ENCODE results near the gene RRN3.
A peak's percentile ranks its signal among the peaks of the same experiment; 100 is the strongest.
"Not testable (repeated sequence)": the region's sequence is repeated elsewhere in the genome, so short reads cannot be mapped to it uniquely, and the experiment has no call there.

The RRN3 gene

GRCh38 chr16:15041271-15042004, 52.6 kb downstream of the RRN3 start:
- TF ChIP-seq GATA1 (IDR thresholded peaks at IDR 0.05; ENCODE audit: low read depth, low read length) (no peak), POLR2A (IDR thresholded peaks at IDR 0.05; ENCODE audit: low read length) (no peak)
- DNase-seq: peak; percentile 85 to 88

GRCh38 chr16:15038689-15039088, 55.4 kb downstream of the RRN3 start:
- DNase-seq: no peak
- TF ChIP-seq POLR2A (IDR thresholded peaks at IDR 0.05; ENCODE audit: low read length): no peak
- no peak for TF ChIP-seq GATA1 (IDR thresholded peaks at IDR 0.05; ENCODE audit: low read depth, low read length)

DNA sequence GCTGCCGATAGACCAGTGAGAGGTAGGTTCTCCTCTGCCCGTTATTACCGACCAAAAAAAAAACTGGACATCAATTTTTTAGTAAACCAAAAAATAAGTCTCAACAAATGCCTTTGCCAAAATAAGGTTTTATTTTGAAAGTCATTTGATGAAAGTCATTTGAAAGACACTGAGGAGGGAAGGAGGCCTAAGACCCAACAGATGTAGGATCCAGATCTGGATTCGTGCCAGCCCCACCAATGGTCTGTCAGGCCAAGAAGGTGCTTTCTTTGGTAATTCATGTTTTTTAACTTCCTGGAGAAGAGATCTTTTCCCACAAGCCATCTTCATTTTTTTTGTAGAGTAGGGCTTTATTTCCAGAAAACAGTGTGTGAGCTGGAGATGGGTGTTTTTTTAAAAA, 56.3 kb downstream of the RRN3 start:
- peak; percentile 90 for DNase-seq
- TF ChIP-seq POLR2A (IDR thresholded peaks at IDR 0.05; ENCODE audit: low read length) (no peak), GATA1 (IDR thresholded peaks at IDR 0.05; ENCODE audit: low read depth, low read length) (no peak)

- DNase-seq: no peak
- TF ChIP-seq POLR2A (IDR thresholded peaks at IDR 0.05; ENCODE audit: low read length): no peak
- TF ChIP-seq GATA1 (IDR thresholded peaks at IDR 0.05; ENCODE audit: low read depth, low read length): no peak
Observed at GRCh38 chr16:15037003-15037402, 57.1 kb downstream of the RRN3 start.

DNA sequence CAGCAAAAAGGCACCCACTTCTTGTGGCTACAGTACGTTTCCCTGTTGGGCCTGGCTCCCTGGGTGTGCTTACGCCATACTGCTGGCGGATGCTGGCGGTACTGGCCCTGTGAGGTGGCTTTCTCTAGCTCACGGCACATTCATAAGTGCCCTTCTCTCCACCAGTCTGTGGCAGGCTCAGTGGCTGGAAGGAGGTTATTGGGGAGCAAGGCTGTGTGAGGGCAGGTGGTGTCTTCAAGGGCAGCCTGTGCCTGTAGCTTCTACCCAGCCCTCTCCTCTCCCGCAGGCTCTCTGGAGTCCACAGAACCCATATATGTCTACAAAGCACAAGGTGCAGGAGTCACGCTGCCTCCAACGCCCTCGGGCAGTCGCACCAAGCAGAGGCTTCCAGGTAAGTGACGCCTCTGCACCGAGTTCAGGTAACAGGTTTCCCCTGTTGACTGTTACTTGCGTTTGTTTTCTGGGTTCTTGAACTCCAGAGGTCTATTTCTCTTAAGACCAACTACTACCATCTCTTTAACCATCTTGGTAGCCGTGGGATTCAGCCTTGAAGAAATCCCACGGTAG, 58.8 kb downstream of the RRN3 start:
- DNase-seq: no peak

DNA sequence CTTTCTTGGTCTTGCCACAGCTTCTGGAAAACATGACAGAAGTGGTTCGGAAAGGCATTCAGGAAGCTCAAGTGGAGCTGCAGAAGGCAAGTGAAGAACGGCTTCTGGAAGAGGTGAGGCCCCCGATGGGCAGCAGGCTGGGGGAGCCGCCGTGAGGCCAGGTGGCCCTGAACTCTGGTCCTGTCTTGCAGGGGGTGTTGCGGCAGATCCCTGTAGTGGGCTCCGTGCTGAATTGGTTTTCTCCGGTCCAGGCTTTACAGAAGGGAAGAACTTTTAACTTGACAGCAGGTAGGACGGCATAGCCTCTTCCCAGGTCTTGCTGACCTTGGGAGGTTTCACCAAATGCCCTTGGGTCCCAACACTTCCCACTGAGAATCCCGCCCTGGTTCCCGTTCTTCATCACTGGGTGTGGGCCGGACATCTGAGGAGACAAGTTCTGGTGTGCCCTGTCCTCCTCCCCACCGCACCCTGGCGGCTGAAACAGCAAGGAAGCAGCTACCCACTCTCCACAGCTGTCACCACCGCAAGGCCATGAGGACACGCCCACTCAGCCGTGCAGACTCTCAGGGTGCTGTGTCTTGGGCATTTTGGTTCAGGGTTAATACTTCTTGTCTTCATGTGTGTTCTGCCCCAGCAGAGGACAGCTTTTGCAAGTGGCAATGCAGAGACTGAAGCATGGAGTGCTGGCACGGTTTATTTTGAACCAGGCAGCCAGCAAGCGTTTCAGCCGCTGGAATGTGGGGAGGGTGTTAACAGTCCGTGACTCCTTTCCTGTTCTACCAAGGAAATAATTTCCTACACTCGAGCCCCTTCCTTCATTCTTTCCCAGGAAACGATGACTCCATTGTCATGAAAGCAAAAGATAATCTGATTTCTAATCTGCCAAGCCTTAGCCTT, 59.6 kb downstream of the RRN3 start:
- TF ChIP-seq GATA1 (IDR thresholded peaks at IDR 0.05; ENCODE audit: low read depth, low read length) (no peak), POLR2A (IDR thresholded peaks at IDR 0.05; ENCODE audit: low read length) (no peak)
- no peak for DNase-seq

More for the DNA sequence above, 58.8 kb downstream of the RRN3 start:
- no peak for TF ChIP-seq GATA1 (IDR thresholded peaks at IDR 0.05; ENCODE audit: low read depth, low read length)

DNA sequence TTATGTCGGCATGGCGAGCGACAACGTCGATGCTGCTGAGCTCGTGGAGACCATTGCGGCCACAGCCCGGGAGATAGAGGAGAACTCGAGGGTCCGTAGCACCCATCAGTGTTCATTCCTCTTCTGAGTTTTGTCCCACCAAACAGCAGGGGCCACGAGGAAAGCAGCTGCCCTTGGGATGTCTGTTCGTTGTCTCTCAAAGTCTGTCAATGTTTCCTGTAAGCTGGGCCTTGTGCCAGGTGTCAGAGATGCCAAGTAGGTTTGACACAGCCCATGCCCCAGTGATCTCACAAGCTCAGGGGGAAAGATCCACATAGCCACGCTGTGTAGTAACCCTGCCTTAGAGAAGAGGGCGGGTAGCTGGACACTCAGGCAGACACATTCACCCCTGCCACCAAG, 60.8 kb downstream of the RRN3 start:
- no peak for TF ChIP-seq GATA1 (IDR thresholded peaks at IDR 0.05; ENCODE audit: low read depth, low read length)
- no peak for TF ChIP-seq POLR2A (IDR thresholded peaks at IDR 0.05; ENCODE audit: low read length)

GRCh38 chr16:15032547-15033308, 61.3 kb downstream of the RRN3 start:
- TF ChIP-seq POLR2A (IDR thresholded peaks at IDR 0.05; ENCODE audit: low read length) (no peak), GATA1 (IDR thresholded peaks at IDR 0.05; ENCODE audit: low read depth, low read length) (no peak)
- peak; percentile 20 to 23 for DNase-seq

More for the DNA sequence above, 60.8 kb downstream of the RRN3 start:
- no peak for DNase-seq

- TF ChIP-seq POLR2A (IDR thresholded peaks at IDR 0.05; ENCODE audit: low read length): no peak
- no peak for TF ChIP-seq GATA1 (IDR thresholded peaks at IDR 0.05; ENCODE audit: low read depth, low read length)
- DNase-seq: no peak
Observed at GRCh38 chr16:15031586-15031985, 62.5 kb downstream of the RRN3 start.

DNA sequence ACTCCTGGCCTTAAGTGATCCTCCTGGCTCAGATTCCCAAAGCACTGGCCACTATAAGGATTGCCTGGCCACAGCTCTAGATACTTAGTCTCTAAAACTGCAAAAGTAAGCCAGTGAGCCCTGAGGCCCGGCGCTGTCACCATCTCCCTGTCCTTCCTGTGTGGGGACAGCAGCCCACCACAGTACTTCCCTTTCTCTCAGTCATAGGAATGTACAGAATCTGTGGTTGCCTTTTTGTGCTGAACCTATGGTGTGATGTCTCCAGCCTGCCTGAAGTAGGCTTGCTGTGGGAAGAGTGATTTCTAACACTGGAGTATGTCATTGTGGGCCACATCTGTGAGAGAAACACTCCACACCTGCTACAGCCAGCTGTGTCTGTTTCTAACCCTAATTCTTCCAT, 62.9 kb downstream of the RRN3 start:
- DNase-seq: no peak
- TF ChIP-seq POLR2A (IDR thresholded peaks at IDR 0.05; ENCODE audit: low read length): no peak
- no peak for TF ChIP-seq GATA1 (IDR thresholded peaks at IDR 0.05; ENCODE audit: low read depth, low read length)

- DNase-seq: not testable (repeated sequence)
Observed at GRCh38 chr16:15029749-15030148, 64.3 kb downstream of the RRN3 start.

- DNase-seq: peak; percentile 37 to 53
Observed at GRCh38 chr16:15028801-15029698, 65.0 kb downstream of the RRN3 start.

DNA sequence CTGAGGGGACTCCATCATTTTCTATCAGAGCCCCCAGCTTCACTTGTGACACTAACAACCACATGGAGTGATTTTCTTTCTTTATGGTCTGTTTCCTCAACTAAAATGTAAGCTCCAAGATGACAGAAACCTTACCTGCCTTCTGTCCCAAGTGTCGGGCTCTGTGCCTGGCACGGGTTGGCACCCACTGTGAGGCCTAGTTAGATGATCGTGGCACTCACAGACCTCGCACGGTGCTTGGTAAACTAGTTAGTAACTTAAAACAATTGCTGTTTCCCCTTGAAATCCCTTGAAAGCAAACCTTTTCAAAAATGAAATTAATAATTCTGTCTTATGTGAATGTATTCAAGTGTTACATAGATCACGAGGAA, 65.7 kb downstream of the RRN3 start:
- not testable (repeated sequence) for DNase-seq

- DNase-seq: not testable (repeated sequence)
Observed at GRCh38 chr16:15027503-15028344, 66.3 kb downstream of the RRN3 start.

GRCh38 chr16:15027051-15027450, 67.0 kb downstream of the RRN3 start:
- DNase-seq: not testable (repeated sequence)

- not testable (repeated sequence) for DNase-seq
Observed at GRCh38 chr16:15025234-15025951, 68.7 kb downstream of the RRN3 start.

DNA sequence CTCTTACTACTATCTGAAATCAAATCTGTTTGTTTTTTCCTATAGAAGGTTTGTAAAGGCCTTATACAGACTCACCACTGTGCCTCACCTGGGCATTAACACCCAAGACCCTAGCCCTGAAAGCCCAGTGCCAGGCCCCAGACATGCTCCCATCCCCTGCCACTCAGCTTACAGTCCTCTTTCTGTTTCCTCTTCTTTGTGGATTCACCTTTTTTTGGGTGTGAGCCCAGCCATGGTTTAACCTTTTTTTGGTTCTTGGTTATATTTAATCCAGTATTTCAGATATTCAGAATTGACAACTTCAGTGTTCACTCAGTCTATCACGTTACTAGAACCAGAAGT, 69.2 kb downstream of the RRN3 start:
- not testable (repeated sequence) for DNase-seq

All from erythroblast (primary cell).